GM23338 (cell line): ENCODE measurements around the gene SPSB4.

Experiments
- CREB1 ChIP-seq: fragments of 250-450 bp; sonication (Bioruptor Pico); IDR thresholded peaks from 2 replicates; pipeline ENCODE4 v1.5.0; 2020; ENCODE audit warnings: low read depth, mild to moderate bottlenecking, moderate library complexity
- CTCF ChIP-seq, 2 experiments: fragments of 200-600 bp in 1 of 2; sonication (generic) in 1 of 2; conservative IDR thresholded peaks; 2 replicates each; pipeline versions ENCODE4 v1.5.1 to v1.6.1; 2016 to 2017; ENCODE audit warnings: antibody characterized with exemption in 2 of 2, low read depth in 2 of 2, mild to moderate bottlenecking in 2 of 2, moderate library complexity in 1 of 2
- EZH2 ChIP-seq: fragments of 200-600 bp; sonication (generic); IDR thresholded peaks from one replicate; pipeline ENCODE4 v1.8.0; 2017; ENCODE audit warnings: antibody characterized with exemption, mild to moderate bottlenecking, low read depth; ENCODE audit not compliant: unreplicated experiment
- EZH2phosphoT487 ChIP-seq: fragments of 200-600 bp; sonication (generic); IDR thresholded peaks from one replicate; pipeline ENCODE4 v1.8.1; 2018; ENCODE audit warnings: antibody characterized with exemption; ENCODE audit not compliant: unreplicated experiment
- POLR2AphosphoS5 ChIP-seq: IDR thresholded peaks from 2 replicates; pipeline ENCODE4 v1.6.1; 2016; ENCODE audit warnings: antibody characterized with exemption, low read depth
- REST ChIP-seq: IDR thresholded peaks from one replicate; pipeline ENCODE4 v1.6.1; 2018; ENCODE audit warnings: antibody characterized with exemption; ENCODE audit not compliant: unreplicated experiment
- ZNF331 ChIP-seq: fragments of 250-450 bp; sonication (Bioruptor Pico); IDR thresholded peaks from 2 replicates; pipeline ENCODE4 v1.5.0; 2020; ENCODE audit warnings: low read depth, mild to moderate bottlenecking, moderate library complexity

GRCh38 chr3:141057946-141058800 is 7.0 kb downstream of the SPSB4 start:
- TF ChIP-seq CTCF (conservative IDR thresholded peaks at IDR 0.05; ENCODE audit: low read depth in 2 of 2) (no peak), CREB1 (CRISPR knock-in tag) (no peak), REST (no peak), EZH2phosphoT487 (no peak), POLR2AphosphoS5 (no peak), EZH2 (no peak), ZNF331 (CRISPR knock-in tag) (no peak)
